Left renal pelvis (tissue), 4 donors: ENCODE results near the gene USP14. TPM values are rescaled to one million over a fixed set of nuclear protein-coding genes. Genes with fewer than 3 reads are reported as not detected.

Experiments used
- DNase-seq, 4 donors: peaks; one replicate each; pipeline ENCODE4 v3.0.0-alpha.2; 2013; ENCODE audit warnings: low read depth in 4 of 4, low spot score in 3 of 4
- polyA plus RNA-seq, 4 donors: library from polyadenylated mRNA; unstranded; fragments of 120-200 nt; gene quantifications; one replicate each; pipeline ENCODE4 v1.2.1, GENCODE V29; 2013; ENCODE audit not compliant: insufficient read length in 4 of 4

Gene USP14
- polyA plus RNA-seq, 4 donors: 55.1 to 70.7 (median 63.6) TPM

GRCh38 chr18:220708-221107 lies 62.4 kb downstream of the USP14 start:
- no peak for DNase-seq

DNA sequence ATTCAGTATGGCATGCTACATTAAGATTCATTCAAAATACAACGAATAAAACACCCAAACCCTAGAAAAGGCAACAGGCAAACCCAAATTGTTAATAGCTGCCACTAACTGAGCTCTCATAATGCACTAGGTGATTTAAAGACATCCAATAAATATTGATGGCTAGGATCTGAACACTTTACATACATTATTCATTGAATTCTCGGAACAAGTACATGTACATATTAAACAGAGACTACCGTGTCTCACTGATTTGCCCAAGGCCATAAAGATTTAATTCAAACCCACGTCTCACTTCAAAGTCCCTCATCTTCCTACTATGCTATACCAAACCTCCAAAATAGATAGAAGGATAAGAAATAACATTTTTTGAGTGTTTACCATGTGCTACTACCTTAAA lies 67.4 kb downstream of the USP14 start:
- DNase-seq: no peak

GRCh38 chr18:227374-227773 lies 69.0 kb downstream of the USP14 start:
- no peak for DNase-seq

DNA sequence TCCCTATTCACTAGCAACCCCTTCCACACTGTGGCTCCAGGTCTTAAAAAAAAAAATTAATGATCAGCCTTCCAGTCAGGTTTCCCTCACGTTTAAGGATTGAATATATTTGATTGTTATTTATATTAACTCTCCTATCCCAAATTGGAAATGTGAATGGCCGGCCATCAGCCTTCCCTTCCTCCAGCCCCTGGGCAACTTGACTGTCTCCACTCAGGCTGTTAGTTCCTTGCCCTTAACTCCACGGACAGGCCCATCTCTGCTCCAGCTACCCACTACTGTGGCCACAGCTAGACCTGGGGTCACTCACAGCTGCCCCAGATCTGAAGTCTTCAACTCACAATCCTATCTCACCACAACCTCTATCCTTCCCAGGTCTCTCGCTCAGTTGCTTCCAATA lies 69.5 kb downstream of the USP14 start:
- DNase-seq: no peak

DNA sequence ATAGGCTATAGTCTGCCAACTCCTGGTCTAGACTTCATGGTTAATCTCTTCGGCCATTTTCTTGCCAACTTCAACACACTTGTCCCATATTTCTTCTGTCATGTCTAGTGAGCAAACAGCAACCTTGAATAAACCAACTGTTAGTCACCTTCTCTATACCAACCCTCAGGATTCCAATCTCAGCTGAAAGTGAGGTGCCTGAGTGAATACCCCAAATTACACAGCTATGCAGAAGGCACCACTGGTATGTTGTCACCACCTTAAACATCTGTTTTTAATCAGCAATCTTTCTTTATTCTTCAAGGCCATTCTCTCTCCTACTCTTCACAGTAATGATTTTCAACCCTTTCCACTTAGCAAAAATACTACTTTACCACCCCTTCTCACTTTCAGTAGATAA lies 70.2 kb downstream of the USP14 start:
- no peak for DNase-seq

GRCh38 chr18:231563-231962 lies 73.2 kb downstream of the USP14 start:
- DNase-seq: no peak

DNA sequence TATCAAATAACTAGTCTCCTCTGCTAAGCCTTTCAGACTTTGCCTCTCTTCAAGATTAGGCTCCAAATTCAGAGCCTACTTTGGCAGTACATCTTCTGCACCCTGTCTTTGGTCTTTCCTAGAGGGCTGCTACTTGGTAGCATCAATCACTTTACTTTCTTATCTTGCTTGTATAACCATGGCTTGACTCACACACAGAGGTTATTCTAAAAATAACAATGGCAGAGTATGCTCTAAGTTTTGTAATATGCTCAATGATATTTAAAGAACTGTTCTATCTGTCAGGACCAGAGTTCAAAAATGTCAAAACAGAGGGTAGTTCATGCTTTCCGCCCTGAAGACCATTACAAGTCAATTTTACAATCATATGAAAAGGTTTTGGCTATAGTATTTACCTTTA lies 81.8 kb downstream of the USP14 start:
- no peak for DNase-seq

DNA sequence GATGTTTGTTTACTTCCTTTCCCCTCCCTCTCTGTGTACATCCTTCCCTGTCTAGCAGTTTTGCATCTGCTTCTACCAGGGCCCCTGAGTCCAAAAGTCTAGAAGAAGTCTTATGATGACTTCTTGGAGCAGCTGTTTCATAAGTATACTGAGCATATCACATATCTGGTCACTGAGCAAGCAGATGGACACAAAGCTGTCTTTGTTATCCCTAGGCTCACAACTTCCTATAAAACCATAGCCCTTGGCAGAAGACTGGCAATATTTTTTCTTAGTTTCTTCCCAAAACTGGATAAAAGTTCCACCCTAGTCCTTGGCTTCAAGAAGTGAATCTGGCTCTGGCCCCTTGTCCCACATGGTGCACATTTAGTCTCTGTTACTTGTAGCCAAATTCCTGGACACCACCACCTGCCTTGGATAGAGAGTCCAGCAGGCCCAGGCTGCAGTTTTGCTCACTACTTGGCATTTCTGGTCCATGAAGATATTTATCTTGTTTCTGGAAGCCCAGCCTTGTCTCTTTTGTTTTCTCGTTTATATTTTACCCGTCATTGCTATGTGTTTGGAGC lies 87.0 kb downstream of the USP14 start:
- no peak for DNase-seq

- DNase-seq: no peak
Observed at GRCh38 chr18:248053-248452, 89.7 kb downstream of the USP14 start.

GRCh38 chr18:250685-251084 lies 92.3 kb downstream of the USP14 start:
- no peak for DNase-seq

GRCh38 chr18:251572-251971 lies 93.2 kb downstream of the USP14 start:
- DNase-seq: no peak

DNA sequence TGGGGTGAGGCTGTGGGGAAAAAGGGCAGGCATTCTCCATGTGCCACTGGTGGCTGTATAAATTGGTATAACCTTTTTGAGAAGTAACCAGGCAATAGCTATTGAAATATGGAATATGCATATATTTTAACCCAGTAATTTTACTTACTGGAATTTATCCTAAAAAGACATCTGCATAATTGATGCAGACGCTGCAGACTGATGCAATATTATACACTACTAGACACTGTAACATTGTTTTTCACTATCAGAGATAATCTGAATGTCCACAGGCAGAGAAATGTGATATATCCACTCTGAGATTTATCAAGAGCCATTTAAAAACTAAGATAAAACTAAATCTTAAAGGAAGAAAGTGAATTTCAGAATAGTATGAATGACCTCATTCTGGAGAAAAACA lies 94.8 kb downstream of the USP14 start:
- no peak for DNase-seq

DNA sequence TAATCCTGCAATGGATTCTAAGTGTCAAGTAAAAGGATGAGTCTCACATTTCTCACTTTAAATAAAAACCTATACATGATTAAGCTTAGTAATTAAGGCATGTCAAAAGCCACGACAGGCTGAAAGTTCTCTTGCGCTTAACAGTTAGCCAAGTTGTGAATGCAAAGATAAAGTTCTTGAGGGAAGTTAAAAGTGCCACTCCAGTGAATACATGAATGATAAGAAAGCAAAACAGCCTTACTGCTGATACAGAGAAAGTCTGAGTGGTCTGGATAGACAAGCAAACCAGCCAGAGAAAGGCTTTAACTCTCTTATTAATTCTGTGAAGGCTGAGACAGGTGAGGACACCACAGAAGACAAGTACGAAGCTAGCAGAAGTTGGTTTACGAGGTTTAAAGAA lies 96.8 kb downstream of the USP14 start:
- no peak for DNase-seq

- DNase-seq: no peak
Observed at GRCh38 chr18:260547-260946, 102.2 kb downstream of the USP14 start.

DNA sequence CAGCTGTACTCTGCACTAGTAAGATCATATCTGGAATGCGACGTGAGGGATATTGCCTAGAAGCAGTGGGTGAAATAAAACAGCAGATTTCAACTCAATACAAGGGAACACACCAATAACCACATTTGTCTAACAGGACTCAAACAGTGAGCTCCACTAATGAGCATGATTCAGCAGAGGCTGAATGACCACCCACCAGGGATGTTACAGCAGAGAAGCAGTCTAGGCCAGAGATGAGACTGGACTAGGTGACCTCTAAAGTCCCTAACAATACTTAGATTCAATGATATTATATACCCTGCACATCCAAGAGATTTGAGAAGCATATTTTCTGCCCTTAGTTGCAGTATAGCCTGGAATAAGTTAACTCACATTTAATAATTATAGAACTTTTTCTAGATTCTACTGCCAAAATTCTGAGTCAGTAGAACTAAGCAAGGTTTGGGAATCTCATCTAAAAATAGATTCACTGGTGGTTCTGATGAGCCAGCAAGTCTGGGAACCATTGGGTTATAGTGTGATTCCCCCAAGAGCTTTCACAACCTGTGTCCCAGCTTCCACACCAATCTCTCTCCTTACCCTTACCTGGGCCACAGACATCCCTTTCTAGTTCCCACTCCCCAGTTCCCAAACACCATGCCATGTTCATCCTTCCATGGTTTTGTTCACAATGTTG lies 103.2 kb downstream of the USP14 start:
- no peak for DNase-seq

Other genes with a start within 250 kb of the USP14 start
- under 1 TPM; 0.14 to 0.93 (median 0.40) TPM for gene TUBB8B, start 108.9 kb upstream of the USP14 start, polyA plus RNA-seq
- 100 to 1,000 TPM in 1 of 4 donors, 10 to 100 TPM in 3; 56.9 to 124 (median 75.9) TPM for gene THOC1, start 109.5 kb downstream of the USP14 start, polyA plus RNA-seq